ENCODE results near the gene EDRF1.
A peak's percentile ranks its signal among the peaks of the same experiment; 100 is the strongest.
"Not testable (repeated sequence)": the region's sequence is repeated elsewhere in the genome, so short reads cannot be mapped to it uniquely, and the experiment has no call there.

The EDRF1 gene

GRCh38 chr10:125692196-125692595 is 27.3 kb upstream of the EDRF1 start:
- no peaks in the 10 kb centered on the region for H3K36me3 ChIP-seq (ENCODE audit: control insufficient read depth, insufficient read depth, low read length)
- H3K27ac ChIP-seq (ENCODE audit: low read depth, low read length) = no peak overlapping the region
- no peak overlapping the region for H3K4me3 ChIP-seq (ENCODE audit: low read depth, low read length)
- no peak overlapping the region for H3K9ac ChIP-seq (ENCODE audit: low read depth, low read length)
- 0 out of 2 replicates have a peak, but pooled peaks cover 2% of the 10 kb centered on the region for H3K4me1 ChIP-seq (ENCODE audit: control insufficient read depth, insufficient read depth, low read length)
- no peaks in the 10 kb centered on the region for H3K9me3 ChIP-seq (ENCODE audit: control insufficient read depth, insufficient read depth, low read length)
- no peaks in the 10 kb centered on the region for H3K27me3 ChIP-seq (ENCODE audit: control insufficient read depth, insufficient read depth, low read length)

- Histone ChIP-seq H3K4me1 (ENCODE audit: control insufficient read depth, insufficient read depth, low read length) (no peaks in the 10 kb centered on the region), H3K9ac (ENCODE audit: low read depth, low read length) (no peak overlapping the region), H3K27me3 (ENCODE audit: control insufficient read depth, insufficient read depth, low read length) (no peaks in the 10 kb centered on the region), H3K4me3 (ENCODE audit: low read depth, low read length) (no peak overlapping the region), H3K27ac (ENCODE audit: low read depth, low read length) (no peak overlapping the region), H3K36me3 (ENCODE audit: control insufficient read depth, insufficient read depth, low read length) (no peaks in the 10 kb centered on the region), H3K9me3 (ENCODE audit: control insufficient read depth, insufficient read depth, low read length) (no peaks in the 10 kb centered on the region)
Measured at GRCh38 chr10:125692601-125693523, 26.6 kb upstream of the EDRF1 start.

GRCh38 chr10:125693524-125693847 is 26.0 kb upstream of the EDRF1 start:
- H3K27me3 ChIP-seq (ENCODE audit: control insufficient read depth, insufficient read depth, low read length) = no peaks in the 10 kb centered on the region
- H3K36me3 ChIP-seq (ENCODE audit: control insufficient read depth, insufficient read depth, low read length) = no peaks in the 10 kb centered on the region
- no peak overlapping the region for H3K27ac ChIP-seq (ENCODE audit: low read depth, low read length)
- H3K4me1 ChIP-seq (ENCODE audit: control insufficient read depth, insufficient read depth, low read length) = no peaks in the 10 kb centered on the region
- H3K4me3 ChIP-seq (ENCODE audit: low read depth, low read length) = no peak overlapping the region
- H3K9ac ChIP-seq (ENCODE audit: low read depth, low read length) = no peak overlapping the region
- H3K9me3 ChIP-seq (ENCODE audit: control insufficient read depth, insufficient read depth, low read length) = no peaks in the 10 kb centered on the region

GRCh38 chr10:125694883-125695282 is 24.6 kb upstream of the EDRF1 start:
- H3K36me3 ChIP-seq (ENCODE audit: control insufficient read depth, insufficient read depth, low read length) = no peaks in the 10 kb centered on the region
- no peak overlapping the region for H3K9ac ChIP-seq (ENCODE audit: low read depth, low read length)
- no peak overlapping the region for H3K4me3 ChIP-seq (ENCODE audit: low read depth, low read length)
- H3K27me3 ChIP-seq (ENCODE audit: control insufficient read depth, insufficient read depth, low read length) = no peaks in the 10 kb centered on the region
- H3K27ac ChIP-seq (ENCODE audit: low read depth, low read length) = no peak overlapping the region
- no peaks in the 10 kb centered on the region for H3K9me3 ChIP-seq (ENCODE audit: control insufficient read depth, insufficient read depth, low read length)
- H3K4me1 ChIP-seq (ENCODE audit: control insufficient read depth, insufficient read depth, low read length) = no peaks in the 10 kb centered on the region

GRCh38 chr10:125696884-125697283 is 22.6 kb upstream of the EDRF1 start:
- not testable (repeated sequence) for H3K9me3 ChIP-seq (ENCODE audit: control insufficient read depth, insufficient read depth, low read length); H3K27me3 ChIP-seq (ENCODE audit: control insufficient read depth, insufficient read depth, low read length); H3K4me1 ChIP-seq (ENCODE audit: control insufficient read depth, insufficient read depth, low read length)

GRCh38 chr10:125698481-125698998 is 21.0 kb upstream of the EDRF1 start:
- no peaks in the 10 kb centered on the region for H3K4me1 ChIP-seq (ENCODE audit: control insufficient read depth, insufficient read depth, low read length)
- no peak overlapping the region for H3K9ac ChIP-seq (ENCODE audit: low read depth, low read length)

More at GRCh38 chr10:125696884-125697283, 22.6 kb upstream of the EDRF1 start:
- H3K36me3 ChIP-seq (ENCODE audit: control insufficient read depth, insufficient read depth, low read length); H3K4me3 ChIP-seq (ENCODE audit: low read depth, low read length); H3K27ac ChIP-seq (ENCODE audit: low read depth, low read length); H3K9ac ChIP-seq (ENCODE audit: low read depth, low read length): not testable (repeated sequence)

GRCh38 chr10:125699562-125700143 is 19.9 kb upstream of the EDRF1 start:
- Histone ChIP-seq H3K4me3 (ENCODE audit: low read depth, low read length) (no peak overlapping the region), H3K9ac (ENCODE audit: low read depth, low read length) (no peak overlapping the region), H3K36me3 (ENCODE audit: control insufficient read depth, insufficient read depth, low read length) (no peaks in the 10 kb centered on the region), H3K27me3 (ENCODE audit: control insufficient read depth, insufficient read depth, low read length) (no peaks in the 10 kb centered on the region), H3K9me3 (ENCODE audit: control insufficient read depth, insufficient read depth, low read length) (no peaks in the 10 kb centered on the region), H3K27ac (ENCODE audit: low read depth, low read length) (no peak overlapping the region), H3K4me1 (ENCODE audit: control insufficient read depth, insufficient read depth, low read length) (no peaks in the 10 kb centered on the region)

More at GRCh38 chr10:125698481-125698998, 21.0 kb upstream of the EDRF1 start:
- Histone ChIP-seq H3K27me3 (ENCODE audit: control insufficient read depth, insufficient read depth, low read length) (no peaks in the 10 kb centered on the region), H3K36me3 (ENCODE audit: control insufficient read depth, insufficient read depth, low read length) (no peaks in the 10 kb centered on the region), H3K9me3 (ENCODE audit: control insufficient read depth, insufficient read depth, low read length) (no peaks in the 10 kb centered on the region), H3K27ac (ENCODE audit: low read depth, low read length) (no peak overlapping the region), H3K4me3 (ENCODE audit: low read depth, low read length) (no peak overlapping the region)

- H3K36me3 ChIP-seq (ENCODE audit: control insufficient read depth, insufficient read depth, low read length) = no peaks in the 10 kb centered on the region
- no peak overlapping the region for H3K9ac ChIP-seq (ENCODE audit: low read depth, low read length)
- no peak overlapping the region for H3K27ac ChIP-seq (ENCODE audit: low read depth, low read length)
- H3K9me3 ChIP-seq (ENCODE audit: control insufficient read depth, insufficient read depth, low read length) = no peaks in the 10 kb centered on the region
- no peaks in the 10 kb centered on the region for H3K4me1 ChIP-seq (ENCODE audit: control insufficient read depth, insufficient read depth, low read length)
- no peaks in the 10 kb centered on the region for H3K27me3 ChIP-seq (ENCODE audit: control insufficient read depth, insufficient read depth, low read length)
- H3K4me3 ChIP-seq (ENCODE audit: low read depth, low read length) = no peak overlapping the region
Measured at GRCh38 chr10:125700355-125700911, 19.1 kb upstream of the EDRF1 start.

GRCh38 chr10:125707541-125708468 is 11.7 kb upstream of the EDRF1 start:
- peak overlapping the region; percentile 42 for H3K27ac ChIP-seq (ENCODE audit: low read depth, low read length)
- H3K9me3 ChIP-seq (ENCODE audit: control insufficient read depth, insufficient read depth, low read length) = 0 out of 2 replicates have a peak, but pooled peaks cover 4% of the 10 kb centered on the region
- H3K4me1 ChIP-seq (ENCODE audit: control insufficient read depth, insufficient read depth, low read length) = peaks cover 5% of the 10 kb centered on the region
- H3K36me3 ChIP-seq (ENCODE audit: control insufficient read depth, insufficient read depth, low read length) = no peaks in the 10 kb centered on the region
- no peaks in the 10 kb centered on the region for H3K27me3 ChIP-seq (ENCODE audit: control insufficient read depth, insufficient read depth, low read length)
- H3K4me3 ChIP-seq (ENCODE audit: low read depth, low read length) = no peak overlapping the region
- no peak overlapping the region for H3K9ac ChIP-seq (ENCODE audit: low read depth, low read length)

GRCh38 chr10:125708971-125709503 is 10.5 kb upstream of the EDRF1 start:
- Histone ChIP-seq H3K27ac (ENCODE audit: low read depth, low read length) (no peak overlapping the region), H3K9me3 (ENCODE audit: control insufficient read depth, insufficient read depth, low read length) (0 out of 2 replicates have a peak, but pooled peaks cover 4% of the 10 kb centered on the region), H3K4me3 (ENCODE audit: low read depth, low read length) (no peak overlapping the region), H3K36me3 (ENCODE audit: control insufficient read depth, insufficient read depth, low read length) (no peaks in the 10 kb centered on the region), H3K27me3 (ENCODE audit: control insufficient read depth, insufficient read depth, low read length) (no peaks in the 10 kb centered on the region), H3K4me1 (ENCODE audit: control insufficient read depth, insufficient read depth, low read length) (peaks cover 5% of the 10 kb centered on the region), H3K9ac (ENCODE audit: low read depth, low read length) (no peak overlapping the region)

Measured in HUES48 (cell line).